ENCODE results near the gene RPTOR. TPM values are rescaled to one million over a fixed set of nuclear protein-coding genes. Genes with fewer than 3 reads are reported as not detected.
A peak's percentile ranks its signal among the peaks of the same experiment; 100 is the strongest.

The RPTOR gene
- total RNA-seq, 1 donor from 2014 or later = 53.7 TPM

GRCh38 chr17:80778716-80779115 lies 234.1 kb downstream of the RPTOR start:
- Mint-ChIP-seq H3K27ac (no peak overlapping the region), H3K4me3 (no peak overlapping the region), H3K27me3 (ENCODE audit: low read depth) (no peaks in the 10 kb centered on the region), H3K4me1 (peaks cover 33% of the 10 kb centered on the region), H3K9me3 (no peaks in the 10 kb centered on the region), H3K36me3 (peaks cover 8% of the 10 kb centered on the region)
- no peak for DNase-seq (ENCODE audit: low spot score in 2 of 2, unreplicated experiment in 2 of 2)
- TF ChIP-seq, protein P1, sequence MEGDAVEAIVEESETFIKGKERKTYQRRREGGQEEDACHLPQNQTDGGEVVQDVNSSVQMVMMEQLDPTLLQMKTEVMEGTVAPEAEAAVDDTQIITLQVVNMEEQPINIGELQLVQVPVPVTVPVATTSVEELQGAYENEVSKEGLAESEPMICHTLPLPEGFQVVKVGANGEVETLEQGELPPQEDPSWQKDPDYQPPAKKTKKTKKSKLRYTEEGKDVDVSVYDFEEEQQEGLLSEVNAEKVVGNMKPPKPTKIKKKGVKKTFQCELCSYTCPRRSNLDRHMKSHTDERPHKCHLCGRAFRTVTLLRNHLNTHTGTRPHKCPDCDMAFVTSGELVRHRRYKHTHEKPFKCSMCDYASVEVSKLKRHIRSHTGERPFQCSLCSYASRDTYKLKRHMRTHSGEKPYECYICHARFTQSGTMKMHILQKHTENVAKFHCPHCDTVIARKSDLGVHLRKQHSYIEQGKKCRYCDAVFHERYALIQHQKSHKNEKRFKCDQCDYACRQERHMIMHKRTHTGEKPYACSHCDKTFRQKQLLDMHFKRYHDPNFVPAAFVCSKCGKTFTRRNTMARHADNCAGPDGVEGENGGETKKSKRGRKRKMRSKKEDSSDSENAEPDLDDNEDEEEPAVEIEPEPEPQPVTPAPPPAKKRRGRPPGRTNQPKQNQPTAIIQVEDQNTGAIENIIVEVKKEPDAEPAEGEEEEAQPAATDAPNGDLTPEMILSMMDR (IDR thresholded peaks at IDR 0.05; ENCODE audit: unreplicated experiment) = no peak

- no peaks in the 10 kb centered on the region for H3K9me3 Mint-ChIP-seq
- no peak overlapping the region for H3K27ac Mint-ChIP-seq
- H3K36me3 Mint-ChIP-seq = peaks cover 7% of the 10 kb centered on the region
- no peak for DNase-seq (ENCODE audit: low spot score in 2 of 2, unreplicated experiment in 2 of 2)
- no peaks in the 10 kb centered on the region for H3K27me3 Mint-ChIP-seq (ENCODE audit: low read depth)
- H3K4me3 Mint-ChIP-seq = no peak overlapping the region
- H3K4me1 Mint-ChIP-seq = peaks cover 33% of the 10 kb centered on the region
- TF ChIP-seq, protein P1 (IDR thresholded peaks at IDR 0.05; ENCODE audit: unreplicated experiment) = no peak
Measured at GRCh38 chr17:80779336-80779735, 234.7 kb downstream of the RPTOR start.

GRCh38 chr17:80779961-80780380 lies 235.3 kb downstream of the RPTOR start:
- H3K4me3 Mint-ChIP-seq = no peak overlapping the region
- TF ChIP-seq, protein P1 (IDR thresholded peaks at IDR 0.05; ENCODE audit: unreplicated experiment) = no peak
- H3K27me3 Mint-ChIP-seq (ENCODE audit: low read depth) = no peaks in the 10 kb centered on the region
- H3K9me3 Mint-ChIP-seq = no peaks in the 10 kb centered on the region
- peaks cover 7% of the 10 kb centered on the region for H3K36me3 Mint-ChIP-seq
- no peak for DNase-seq (ENCODE audit: low spot score in 2 of 2, unreplicated experiment in 2 of 2)
- H3K27ac Mint-ChIP-seq = peak overlapping the region; percentile 8
- peaks cover 29% of the 10 kb centered on the region for H3K4me1 Mint-ChIP-seq

DNA sequence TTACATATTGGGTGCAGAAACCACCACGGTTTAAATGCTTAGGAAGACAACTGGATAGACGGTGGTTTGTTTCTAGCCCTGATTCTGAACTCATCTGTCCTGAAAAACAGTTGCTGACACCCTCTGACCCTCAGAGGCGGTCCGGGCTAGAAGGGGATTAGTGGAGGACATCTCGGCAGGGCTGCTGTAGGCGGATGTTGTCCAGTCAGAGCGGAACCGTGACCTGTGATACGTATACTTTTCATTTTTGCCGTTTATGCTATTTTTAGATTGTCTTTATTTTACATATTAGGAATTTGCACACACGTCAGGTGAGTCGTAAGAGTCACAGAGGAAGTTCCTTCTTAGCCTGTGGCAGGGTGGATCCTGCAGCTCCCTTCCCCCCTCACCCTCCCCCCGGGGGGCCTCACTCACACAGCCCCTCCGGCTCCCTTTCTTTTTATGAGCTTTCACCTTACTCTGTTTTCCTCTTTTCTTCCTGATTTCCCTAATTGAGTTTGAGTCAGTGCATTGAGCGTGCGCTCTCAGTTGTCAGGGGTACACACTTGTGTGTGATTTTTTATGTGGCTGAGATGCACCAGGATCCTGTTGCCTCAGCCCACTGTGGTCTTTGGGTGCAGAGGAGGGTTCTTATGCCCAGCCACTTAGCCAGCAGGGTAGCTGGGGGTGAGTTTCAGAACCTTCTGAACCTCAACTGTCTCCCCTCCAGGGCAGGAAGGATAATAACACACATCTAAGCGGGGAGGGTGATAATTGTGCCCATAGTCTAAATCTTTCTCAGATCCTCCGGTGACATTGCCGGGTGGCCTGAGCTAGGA lies 236.0 kb downstream of the RPTOR start:
- Mint-ChIP-seq H3K9me3 (no peaks in the 10 kb centered on the region), H3K36me3 (peaks cover 7% of the 10 kb centered on the region), H3K4me1 (peaks cover 25% of the 10 kb centered on the region), H3K27me3 (ENCODE audit: low read depth) (no peaks in the 10 kb centered on the region), H3K27ac (peak overlapping the region; percentile 8), H3K4me3 (no peak overlapping the region)
- DNase-seq (ENCODE audit: low spot score in 2 of 2, unreplicated experiment in 2 of 2) = no peak
- TF ChIP-seq, protein P1 (IDR thresholded peaks at IDR 0.05; ENCODE audit: unreplicated experiment) = no peak

DNA sequence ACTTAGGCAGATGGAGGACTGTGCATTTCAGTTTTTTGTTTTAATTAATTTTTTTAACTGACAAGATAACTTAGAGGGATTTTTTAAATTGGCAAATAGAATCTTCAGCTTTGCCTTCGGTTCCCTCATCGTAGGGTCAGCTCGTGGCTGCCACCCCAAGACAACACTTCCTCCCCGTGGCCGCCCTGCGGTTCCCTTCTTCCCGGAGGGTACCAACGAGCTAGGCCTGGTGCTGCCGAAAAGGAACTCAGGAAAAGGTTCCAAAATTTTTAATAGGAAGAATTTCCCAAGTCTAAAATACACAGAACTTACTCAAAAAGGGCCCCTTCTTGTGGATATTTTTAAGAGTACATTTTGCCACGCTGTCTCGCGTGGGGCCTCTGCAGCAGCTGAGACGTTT lies 236.6 kb downstream of the RPTOR start:
- no peak for DNase-seq (ENCODE audit: low spot score in 2 of 2, unreplicated experiment in 2 of 2)
- Mint-ChIP-seq H3K4me3 (no peak overlapping the region), H3K9me3 (no peaks in the 10 kb centered on the region), H3K27me3 (ENCODE audit: low read depth) (no peaks in the 10 kb centered on the region), H3K27ac (no peak overlapping the region), H3K36me3 (peaks cover 7% of the 10 kb centered on the region), H3K4me1 (peaks cover 25% of the 10 kb centered on the region)
- TF ChIP-seq, protein P1 (IDR thresholded peaks at IDR 0.05; ENCODE audit: unreplicated experiment) = no peak

Measured in mesothelial cell of epicardium (in vitro differentiated cells).